Measurements from ENCODE around the gene DNAI2. TPM values are rescaled to one million over a fixed set of nuclear protein-coding genes. Genes with fewer than 3 reads are reported as not detected.
"Not testable (repeated sequence)": the region's sequence is repeated elsewhere in the genome, so short reads cannot be mapped to it uniquely, and the experiment has no call there.

Gene DNAI2
- total and polyA plus RNA-seq, 8 donors: 0.11 to 0.77 TPM; not detected in 6

DNA sequence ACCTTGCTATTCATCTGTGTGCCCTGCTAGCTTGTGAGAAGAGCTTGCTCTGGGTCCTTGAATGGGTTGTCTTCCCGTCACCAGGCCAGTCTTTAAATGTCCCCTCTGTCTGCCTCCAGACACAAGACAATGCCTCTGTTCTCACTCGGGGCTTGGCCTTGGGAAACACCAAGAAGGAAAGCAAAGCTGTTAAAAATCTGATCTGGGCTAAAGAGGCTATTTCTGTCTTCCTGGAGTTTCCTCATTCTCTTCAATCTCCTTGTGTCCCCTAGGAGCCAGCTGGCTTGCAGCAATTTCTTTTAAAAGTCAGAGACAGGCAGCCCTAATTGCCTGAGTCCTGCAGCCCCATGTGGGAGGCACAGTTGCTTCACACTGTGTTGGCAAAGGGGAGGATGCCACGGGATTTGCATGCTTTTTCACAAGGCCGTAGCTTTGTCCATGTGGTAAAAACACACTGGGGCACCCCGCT lies 2.5 kb downstream of the DNAI2 start:
- no peaks in the 10 kb centered on the region for H3K9me3 ChIP-seq
- no peak for DNase-seq
- WGBS, 2 donors: 62 to 65% methylated on average over 5 of the region's 5 CpGs
- TF ChIP-seq, protein P1, sequence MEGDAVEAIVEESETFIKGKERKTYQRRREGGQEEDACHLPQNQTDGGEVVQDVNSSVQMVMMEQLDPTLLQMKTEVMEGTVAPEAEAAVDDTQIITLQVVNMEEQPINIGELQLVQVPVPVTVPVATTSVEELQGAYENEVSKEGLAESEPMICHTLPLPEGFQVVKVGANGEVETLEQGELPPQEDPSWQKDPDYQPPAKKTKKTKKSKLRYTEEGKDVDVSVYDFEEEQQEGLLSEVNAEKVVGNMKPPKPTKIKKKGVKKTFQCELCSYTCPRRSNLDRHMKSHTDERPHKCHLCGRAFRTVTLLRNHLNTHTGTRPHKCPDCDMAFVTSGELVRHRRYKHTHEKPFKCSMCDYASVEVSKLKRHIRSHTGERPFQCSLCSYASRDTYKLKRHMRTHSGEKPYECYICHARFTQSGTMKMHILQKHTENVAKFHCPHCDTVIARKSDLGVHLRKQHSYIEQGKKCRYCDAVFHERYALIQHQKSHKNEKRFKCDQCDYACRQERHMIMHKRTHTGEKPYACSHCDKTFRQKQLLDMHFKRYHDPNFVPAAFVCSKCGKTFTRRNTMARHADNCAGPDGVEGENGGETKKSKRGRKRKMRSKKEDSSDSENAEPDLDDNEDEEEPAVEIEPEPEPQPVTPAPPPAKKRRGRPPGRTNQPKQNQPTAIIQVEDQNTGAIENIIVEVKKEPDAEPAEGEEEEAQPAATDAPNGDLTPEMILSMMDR (IDR thresholded peaks at IDR 0.05): no peak
- H3K27ac ChIP-seq: no peak overlapping the region
- no peaks in the 10 kb centered on the region for H3K36me3 ChIP-seq
- H3K4me1 ChIP-seq: peaks cover 0 to 3% (median 0%) of the 10 kb centered on the region in 3 donors
- ATAC-seq: peak in 2 of 4 donors; percentile 46 to 50
- intact Hi-C loops (cut with DNase I): no loop called here
- no peak overlapping the region for H3K4me3 ChIP-seq
- no peaks in the 10 kb centered on the region for H3K27me3 ChIP-seq
- no peak for FAIRE-seq

DNA sequence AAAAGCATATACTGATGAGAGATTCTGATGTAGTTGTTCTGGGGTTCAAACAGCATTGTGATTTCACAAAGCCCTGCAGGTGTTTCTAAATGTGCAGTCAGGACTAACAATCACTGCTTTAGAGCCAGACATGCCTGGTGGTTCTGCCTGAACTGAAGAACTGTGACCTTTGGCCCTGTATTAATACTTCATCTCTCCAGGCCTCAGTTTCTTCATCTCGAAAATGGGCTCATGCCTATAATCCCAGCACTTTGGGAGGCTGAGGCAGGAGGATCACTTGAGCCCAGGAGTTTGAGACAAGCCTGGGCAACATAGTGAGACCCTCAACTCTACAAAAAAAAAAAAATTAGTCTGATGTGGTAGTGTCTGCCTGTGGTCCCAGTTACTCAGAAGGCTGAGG lies 3.9 kb downstream of the DNAI2 start:
- FAIRE-seq (no peak), ATAC-seq (no peak), DNase-seq (no peak)
- Histone ChIP-seq H3K4me3 (no peak overlapping the region), H3K4me1 (peaks cover 0 to 3% (median 0%) of the 10 kb centered on the region in 3 donors), H3K36me3 (no peaks in the 10 kb centered on the region), H3K27ac (no peak overlapping the region), H3K27me3 (no peaks in the 10 kb centered on the region), H3K9me3 (no peaks in the 10 kb centered on the region)
- intact Hi-C loops (cut with DNase I): no loop called here
- WGBS, 2 donors: 33 to 49% methylated on average over 1 of the region's 1 CpG
- TF ChIP-seq, protein P1 (IDR thresholded peaks at IDR 0.05): no peak

DNA sequence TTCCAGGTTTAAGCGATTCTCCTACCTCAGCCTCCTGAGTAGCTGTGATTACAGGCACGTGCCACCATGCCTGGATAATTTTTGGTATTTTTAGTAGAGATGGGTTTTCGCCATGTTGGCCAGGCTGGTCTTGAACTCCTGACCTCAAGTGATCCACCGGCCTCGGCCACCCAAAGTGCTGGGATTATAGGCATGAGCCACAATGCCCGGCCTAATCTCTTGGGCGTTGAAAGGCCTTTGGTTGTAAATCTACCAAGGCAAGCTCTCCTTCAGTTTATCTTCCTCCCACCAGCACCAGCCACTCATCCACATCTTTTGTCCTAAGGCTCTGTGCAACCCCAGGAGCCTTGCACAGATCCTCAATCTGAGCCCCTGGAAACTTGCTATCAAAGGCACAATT lies 5.6 kb downstream of the DNAI2 start:
- H3K9me3 ChIP-seq; H3K27me3 ChIP-seq; DNase-seq; H3K36me3 ChIP-seq; ATAC-seq; intact Hi-C loops (cut with DNase I); H3K4me1 ChIP-seq; H3K27ac ChIP-seq; FAIRE-seq; H3K4me3 ChIP-seq: not testable (repeated sequence)
- 78 to 92% methylated on average over 7 of the region's 7 CpGs for WGBS, 2 donors

DNA sequence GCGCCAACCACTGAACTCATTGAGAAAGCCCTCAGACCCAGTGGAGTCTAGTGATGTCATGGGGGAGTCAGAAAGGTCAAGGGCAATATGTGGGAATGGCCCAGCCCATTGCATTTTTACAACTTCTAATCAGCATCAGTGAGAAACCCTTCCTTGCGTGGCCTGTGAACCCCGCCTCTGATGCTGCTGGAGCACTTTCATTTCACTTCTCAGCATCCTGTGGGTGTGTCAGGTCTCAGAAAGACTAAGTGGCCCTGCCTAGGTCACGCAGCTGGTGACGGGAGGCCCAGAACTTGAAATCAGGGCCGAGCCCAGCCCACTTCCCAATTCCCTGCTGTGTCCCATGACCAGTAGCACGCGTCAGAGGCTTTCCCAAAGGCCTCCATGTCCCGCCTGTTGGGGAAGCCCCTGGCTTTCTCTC lies 6.1 kb downstream of the DNAI2 start:
- TF ChIP-seq, protein P1 (IDR thresholded peaks at IDR 0.05): no peak
- H3K27ac ChIP-seq: no peak overlapping the region
- no peaks in the 10 kb centered on the region for H3K36me3 ChIP-seq
- 72 to 88% methylated on average over 9 of the region's 9 CpGs for whole genome bisulfite sequencing, 2 donors
- no peak for FAIRE-seq
- no peak for ATAC-seq
- H3K27me3 ChIP-seq: no peaks in the 10 kb centered on the region
- no peak overlapping the region for H3K4me3 ChIP-seq
- DNase-seq: no peak
- H3K9me3 ChIP-seq: no peaks in the 10 kb centered on the region
- no peaks in the 10 kb centered on the region for H3K4me1 ChIP-seq
- intact Hi-C loops (cut with DNase I): no loop called here

DNA sequence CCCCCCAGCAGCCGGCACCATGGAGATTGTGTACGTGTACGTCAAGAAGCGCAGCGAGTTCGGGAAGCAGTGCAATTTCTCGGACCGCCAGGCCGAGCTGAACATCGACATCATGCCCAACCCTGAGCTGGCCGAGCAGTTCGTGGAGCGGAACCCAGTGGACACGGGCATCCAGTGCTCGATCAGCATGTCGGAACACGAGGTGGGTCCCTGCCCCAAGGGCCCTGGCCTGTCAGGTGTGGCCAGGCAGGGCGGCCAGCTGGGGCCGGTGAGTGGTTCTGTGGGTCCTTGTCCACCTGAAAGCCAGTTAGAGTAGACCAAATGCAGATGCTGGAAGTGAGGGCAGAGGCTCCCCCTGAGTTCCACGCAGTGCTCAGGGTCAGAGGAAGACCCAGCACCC lies 7.8 kb downstream of the DNAI2 start:
- no peak for DNase-seq
- H3K9me3 ChIP-seq: no peaks in the 10 kb centered on the region
- intact Hi-C loops (cut with DNase I): no loop called here
- no peaks in the 10 kb centered on the region for H3K27me3 ChIP-seq
- no peak for FAIRE-seq
- 80 to 85% methylated on average over 20 of the region's 20 CpGs for WGBS, 2 donors
- TF ChIP-seq, protein P1 (IDR thresholded peaks at IDR 0.05): no peak
- no peaks in the 10 kb centered on the region for H3K36me3 ChIP-seq
- no peak overlapping the region for H3K4me3 ChIP-seq
- H3K4me1 ChIP-seq: no peaks in the 10 kb centered on the region
- H3K27ac ChIP-seq: no peak overlapping the region
- no peak for ATAC-seq

DNA sequence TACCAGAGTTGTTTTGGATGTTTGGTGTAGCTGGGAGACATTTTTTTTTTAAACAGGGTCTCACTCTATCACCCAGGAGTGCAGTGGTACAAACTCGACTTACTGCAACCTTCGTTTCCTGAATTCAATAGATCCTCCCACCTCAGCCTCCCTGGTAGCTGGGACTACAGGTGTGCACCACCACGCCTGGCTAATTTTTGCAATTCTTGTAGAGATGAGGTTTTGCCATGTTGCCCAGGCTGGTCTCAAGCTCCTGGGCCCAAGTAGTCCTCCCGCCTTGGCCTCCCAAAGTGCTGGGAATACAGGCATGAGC lies 8.2 kb downstream of the DNAI2 start:
- intact Hi-C loops (cut with DNase I); H3K4me1 ChIP-seq; H3K9me3 ChIP-seq; FAIRE-seq; H3K27ac ChIP-seq; ATAC-seq; H3K36me3 ChIP-seq; DNase-seq; H3K4me3 ChIP-seq; H3K27me3 ChIP-seq: not testable (repeated sequence)
- 80 to 81% methylated on average over 4 of the region's 4 CpGs for WGBS, 2 donors
